ENCODE data around the gene CTU2.

Gene CTU2

DNA sequence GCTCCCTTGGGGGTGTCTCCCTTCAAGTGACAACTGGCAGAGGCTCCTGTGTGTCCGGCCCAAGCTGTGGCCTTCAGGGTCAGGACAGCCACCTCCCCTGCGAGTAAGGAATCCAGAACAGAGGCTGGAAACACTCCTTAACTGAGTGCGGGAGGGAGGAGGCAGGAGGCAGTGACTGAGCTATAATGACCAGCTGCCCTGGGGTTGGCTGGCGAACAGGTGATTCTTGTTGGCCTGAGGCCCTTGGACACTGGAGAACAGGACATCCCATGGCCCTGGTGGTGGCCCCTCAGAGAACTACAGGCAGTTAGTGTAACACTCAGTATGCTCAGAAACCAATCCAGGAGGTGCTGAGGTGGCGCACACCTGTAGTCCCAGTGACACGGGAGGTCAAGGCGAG lies 10.6 kb upstream of the CTU2 start:
- DNase-seq (ENCODE audit: insufficient read length, low spot score) (no peak), FAIRE-seq (no peak)
- TF ChIP-seq POLR2AphosphoS5 (IDR thresholded peaks at IDR 0.05; ENCODE audit: low read depth, low read length) (no peak), POU2F2 (IDR thresholded peaks at IDR 0.05; ENCODE audit: low read depth, low read length) (no peak), TAF1 (IDR thresholded peaks at IDR 0.05; ENCODE audit: low read depth, low read length) (no peak), PAX5 (IDR thresholded peaks at IDR 0.05; ENCODE audit: insufficient read depth, low read length, severe bottlenecking) (no peak), POLR2A (IDR thresholded peaks at IDR 0.05; ENCODE audit: low read depth, low read length) (no peak), SPI1 (IDR thresholded peaks at IDR 0.05; ENCODE audit: low read depth, low read length) (no peak)

- DNase-seq (ENCODE audit: insufficient read length, low spot score) (no peak), FAIRE-seq (no peak)
- TF ChIP-seq POLR2A (IDR thresholded peaks at IDR 0.05; ENCODE audit: low read depth, low read length) (no peak), POLR2AphosphoS5 (IDR thresholded peaks at IDR 0.05; ENCODE audit: low read depth, low read length) (no peak), SPI1 (IDR thresholded peaks at IDR 0.05; ENCODE audit: low read depth, low read length) (no peak), TAF1 (IDR thresholded peaks at IDR 0.05; ENCODE audit: low read depth, low read length) (no peak), POU2F2 (IDR thresholded peaks at IDR 0.05; ENCODE audit: low read depth, low read length) (no peak), PAX5 (IDR thresholded peaks at IDR 0.05; ENCODE audit: insufficient read depth, low read length, severe bottlenecking) (no peak)
Measured at GRCh38 chr16:88696441-88696840, 9.9 kb upstream of the CTU2 start.

- TF ChIP-seq POLR2A (IDR thresholded peaks at IDR 0.05; ENCODE audit: low read depth, low read length) (no peak), PAX5 (IDR thresholded peaks at IDR 0.05; ENCODE audit: insufficient read depth, low read length, severe bottlenecking) (no peak), SPI1 (IDR thresholded peaks at IDR 0.05; ENCODE audit: low read depth, low read length) (no peak), TAF1 (IDR thresholded peaks at IDR 0.05; ENCODE audit: low read depth, low read length) (no peak), POLR2AphosphoS5 (IDR thresholded peaks at IDR 0.05; ENCODE audit: low read depth, low read length) (no peak), POU2F2 (IDR thresholded peaks at IDR 0.05; ENCODE audit: low read depth, low read length) (no peak)
- DNase-seq (ENCODE audit: insufficient read length, low spot score) (no peak), FAIRE-seq (no peak)
Measured at GRCh38 chr16:88697116-88697830, 9.0 kb upstream of the CTU2 start.

DNA sequence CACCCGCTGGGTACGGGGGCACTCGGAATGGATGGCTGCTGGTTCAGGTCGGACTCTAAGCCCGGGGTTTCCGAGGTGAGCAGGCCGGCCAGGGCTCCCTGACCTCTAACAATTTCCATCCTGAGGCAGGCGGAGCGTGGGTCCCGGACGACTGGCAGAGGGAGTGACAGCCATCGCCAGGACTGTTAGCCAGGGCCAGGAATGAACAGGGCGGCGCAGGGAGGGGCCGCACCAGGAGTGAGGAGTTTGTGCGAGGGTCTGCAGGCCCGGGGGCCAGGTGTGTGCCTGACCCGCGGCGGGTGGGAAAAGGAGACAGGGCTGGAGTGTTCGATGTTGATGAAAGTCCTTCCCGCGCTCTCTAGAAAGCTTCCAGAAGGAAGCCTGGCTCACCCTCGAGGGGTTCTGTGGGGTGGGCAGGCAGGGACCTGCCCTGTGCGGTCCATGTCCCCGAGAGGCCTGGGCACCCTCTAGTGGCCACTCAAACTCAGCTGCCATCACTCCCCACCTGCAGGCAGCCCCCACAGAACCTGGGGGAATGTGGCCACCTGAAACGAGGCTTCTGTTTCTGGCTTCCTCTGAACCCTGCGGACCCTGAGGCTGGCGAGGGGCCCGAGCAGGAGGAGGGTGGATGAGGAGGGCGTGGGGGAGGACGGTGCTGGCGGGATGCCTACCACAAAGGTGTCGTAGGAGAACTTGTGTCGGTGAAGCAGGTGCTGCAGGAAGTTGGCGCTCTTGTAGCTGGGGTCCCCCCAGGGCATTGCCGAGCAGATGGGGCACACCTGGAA lies 8.3 kb upstream of the CTU2 start:
- DNase-seq (ENCODE audit: insufficient read length, low spot score) (no peak), FAIRE-seq (peak; percentile 26)
- no peak for TF ChIP-seq PAX5 (IDR thresholded peaks at IDR 0.05; ENCODE audit: insufficient read depth, low read length, severe bottlenecking)
- TF ChIP-seq POLR2A (IDR thresholded peaks at IDR 0.05; ENCODE audit: low read depth, low read length): no peak
- no peak for TF ChIP-seq POLR2AphosphoS5 (IDR thresholded peaks at IDR 0.05; ENCODE audit: low read depth, low read length)
- TF ChIP-seq POU2F2 (IDR thresholded peaks at IDR 0.05; ENCODE audit: low read depth, low read length): no peak
- TF ChIP-seq TAF1 (IDR thresholded peaks at IDR 0.05; ENCODE audit: low read depth, low read length): no peak
- TF ChIP-seq SPI1 (IDR thresholded peaks at IDR 0.05; ENCODE audit: low read depth, low read length): no peak

DNA sequence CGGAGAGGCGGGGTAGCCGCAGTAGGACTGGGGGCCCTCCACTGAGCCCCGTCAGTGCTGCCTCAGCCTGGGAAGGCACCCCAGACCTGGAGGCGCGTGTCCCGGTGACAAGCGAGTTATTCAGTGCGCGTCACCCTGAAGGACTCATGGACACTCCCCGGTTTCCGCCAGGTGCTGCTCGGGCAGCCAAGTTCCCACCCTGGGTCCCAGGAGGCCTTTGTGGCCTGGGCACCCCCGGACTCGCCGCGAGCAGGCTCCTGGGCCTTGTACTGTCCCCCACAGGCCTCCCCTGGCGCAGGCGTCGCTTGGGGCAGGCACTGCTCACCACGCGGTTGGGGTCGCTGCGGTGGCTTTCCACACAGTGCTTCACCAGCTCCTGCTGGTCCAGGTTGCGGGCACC lies 7.7 kb upstream of the CTU2 start:
- TF ChIP-seq TAF1 (IDR thresholded peaks at IDR 0.05; ENCODE audit: low read depth, low read length) (no peak), PAX5 (IDR thresholded peaks at IDR 0.05; ENCODE audit: insufficient read depth, low read length, severe bottlenecking) (no peak), POU2F2 (IDR thresholded peaks at IDR 0.05; ENCODE audit: low read depth, low read length) (no peak), POLR2A (IDR thresholded peaks at IDR 0.05; ENCODE audit: low read depth, low read length) (no peak), POLR2AphosphoS5 (IDR thresholded peaks at IDR 0.05; ENCODE audit: low read depth, low read length) (no peak), SPI1 (IDR thresholded peaks at IDR 0.05; ENCODE audit: low read depth, low read length) (no peak)
- DNase-seq (ENCODE audit: insufficient read length, low spot score): no peak
- FAIRE-seq: no peak

- FAIRE-seq: no peak
- TF ChIP-seq POLR2A (IDR thresholded peaks at IDR 0.05; ENCODE audit: low read depth, low read length) (no peak), POU2F2 (IDR thresholded peaks at IDR 0.05; ENCODE audit: low read depth, low read length) (no peak)
- no peak for DNase-seq (ENCODE audit: insufficient read length, low spot score)
Measured at GRCh38 chr16:88699180-88699579, 7.1 kb upstream of the CTU2 start.

DNA sequence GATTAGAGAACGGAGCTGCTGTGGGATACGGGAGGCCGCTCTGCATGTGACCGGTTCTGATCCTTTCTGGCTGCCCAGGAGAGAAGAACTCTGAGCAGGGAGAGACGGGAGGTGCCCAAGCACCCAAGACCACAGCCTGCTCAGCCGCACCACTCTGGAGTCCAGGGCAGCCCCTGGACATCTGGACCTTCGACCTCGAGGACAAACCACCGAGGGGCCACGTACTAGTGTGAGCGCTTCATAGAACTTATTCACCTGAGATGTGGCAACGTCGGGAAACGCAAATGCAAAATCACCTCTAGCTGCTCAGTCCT lies 6.0 kb upstream of the CTU2 start:
- TF ChIP-seq POLR2A (IDR thresholded peaks at IDR 0.05; ENCODE audit: low read depth, low read length) (no peak), PAX5 (IDR thresholded peaks at IDR 0.05; ENCODE audit: insufficient read depth, low read length, severe bottlenecking) (no peak), POLR2AphosphoS5 (IDR thresholded peaks at IDR 0.05; ENCODE audit: low read depth, low read length) (no peak), POU2F2 (IDR thresholded peaks at IDR 0.05; ENCODE audit: low read depth, low read length) (no peak), SPI1 (IDR thresholded peaks at IDR 0.05; ENCODE audit: low read depth, low read length) (no peak), TAF1 (IDR thresholded peaks at IDR 0.05; ENCODE audit: low read depth, low read length) (no peak)
- FAIRE-seq: no peak
- no peak for DNase-seq (ENCODE audit: insufficient read length, low spot score)

GRCh38 chr16:88700636-88701482 lies 5.4 kb upstream of the CTU2 start:
- TF ChIP-seq TAF1 (IDR thresholded peaks at IDR 0.05; ENCODE audit: low read depth, low read length) (no peak), POLR2A (IDR thresholded peaks at IDR 0.05; ENCODE audit: low read depth, low read length) (peak; percentile 45; the same call in 1 of the 2 replicates), SPI1 (IDR thresholded peaks at IDR 0.05; ENCODE audit: low read depth, low read length) (peak; percentile 64), POLR2AphosphoS5 (IDR thresholded peaks at IDR 0.05; ENCODE audit: low read depth, low read length) (no peak)
- peak; percentile 92 for FAIRE-seq
- peak; percentile 95 for DNase-seq (ENCODE audit: insufficient read length, low spot score)

All from GM12891 (cell line).